Stromal cell of bone marrow (primary cell): ENCODE results near the gene CFAP54.
"Not testable (repeated sequence)": the region's sequence is repeated elsewhere in the genome, so short reads cannot be mapped to it uniquely, and the experiment has no call there.

ENCODE experiments used
- DNase-seq: peaks from one replicate; pipeline ENCODE4 v3.0.0-alpha.2; 2012; ENCODE audit warnings: low read depth

Gene CFAP54

GRCh38 chr12:96623155-96623554 is 133.8 kb downstream of the CFAP54 start:
- no peak for DNase-seq

GRCh38 chr12:96623656-96624217 is 134.4 kb downstream of the CFAP54 start:
- DNase-seq: no peak

- DNase-seq: no peak
Measured at GRCh38 chr12:96635844-96636243, 146.5 kb downstream of the CFAP54 start.

- no peak for DNase-seq
Measured at GRCh38 chr12:96636895-96637294, 147.5 kb downstream of the CFAP54 start.

GRCh38 chr12:96648923-96649322 is 159.5 kb downstream of the CFAP54 start:
- no peak for DNase-seq

- no peak for DNase-seq
Measured at GRCh38 chr12:96652870-96653269, 163.5 kb downstream of the CFAP54 start.

- DNase-seq: no peak
Measured at GRCh38 chr12:96658075-96658474, 168.7 kb downstream of the CFAP54 start.

- no peak for DNase-seq
Measured at GRCh38 chr12:96669786-96670185, 180.4 kb downstream of the CFAP54 start.

GRCh38 chr12:96670334-96670899 is 181.0 kb downstream of the CFAP54 start:
- no peak for DNase-seq

- not testable (repeated sequence) for DNase-seq
Measured at GRCh38 chr12:96675519-96675918, 186.1 kb downstream of the CFAP54 start.

GRCh38 chr12:96677363-96677762 is 188.0 kb downstream of the CFAP54 start:
- no peak for DNase-seq

- DNase-seq: no peak
Measured at GRCh38 chr12:96687719-96688118, 198.3 kb downstream of the CFAP54 start.

GRCh38 chr12:96698521-96698920 is 209.1 kb downstream of the CFAP54 start:
- DNase-seq: no peak

- DNase-seq: no peak
Measured at GRCh38 chr12:96698965-96699364, 209.6 kb downstream of the CFAP54 start.

- no peak for DNase-seq
Measured at GRCh38 chr12:96701856-96702255, 212.5 kb downstream of the CFAP54 start.

GRCh38 chr12:96710127-96710745 is 220.9 kb downstream of the CFAP54 start:
- DNase-seq: no peak

GRCh38 chr12:96711364-96711763 is 222.0 kb downstream of the CFAP54 start:
- DNase-seq: no peak

- DNase-seq: no peak
Measured at GRCh38 chr12:96714199-96714598, 224.8 kb downstream of the CFAP54 start.

- peak; percentile 17 for DNase-seq
Measured at GRCh38 chr12:96719660-96720362, 230.4 kb downstream of the CFAP54 start.

- DNase-seq: no peak
Measured at GRCh38 chr12:96720363-96720705, 231.0 kb downstream of the CFAP54 start.

- not testable (repeated sequence) for DNase-seq
Measured at GRCh38 chr12:96729466-96729865, 240.1 kb downstream of the CFAP54 start.

GRCh38 chr12:96729886-96730285 is 240.5 kb downstream of the CFAP54 start:
- DNase-seq: no peak

- peak; percentile 16 for DNase-seq
Measured at GRCh38 chr12:96743606-96744005, 254.2 kb downstream of the CFAP54 start.
